ENCODE results near the gene CAMK1D. TPM values are rescaled to one million over a fixed set of nuclear protein-coding genes. Genes with fewer than 3 reads are reported as not detected.

The CAMK1D gene
- total RNA-seq, 1 donor from 2014 or later = 1.8 TPM

DNA sequence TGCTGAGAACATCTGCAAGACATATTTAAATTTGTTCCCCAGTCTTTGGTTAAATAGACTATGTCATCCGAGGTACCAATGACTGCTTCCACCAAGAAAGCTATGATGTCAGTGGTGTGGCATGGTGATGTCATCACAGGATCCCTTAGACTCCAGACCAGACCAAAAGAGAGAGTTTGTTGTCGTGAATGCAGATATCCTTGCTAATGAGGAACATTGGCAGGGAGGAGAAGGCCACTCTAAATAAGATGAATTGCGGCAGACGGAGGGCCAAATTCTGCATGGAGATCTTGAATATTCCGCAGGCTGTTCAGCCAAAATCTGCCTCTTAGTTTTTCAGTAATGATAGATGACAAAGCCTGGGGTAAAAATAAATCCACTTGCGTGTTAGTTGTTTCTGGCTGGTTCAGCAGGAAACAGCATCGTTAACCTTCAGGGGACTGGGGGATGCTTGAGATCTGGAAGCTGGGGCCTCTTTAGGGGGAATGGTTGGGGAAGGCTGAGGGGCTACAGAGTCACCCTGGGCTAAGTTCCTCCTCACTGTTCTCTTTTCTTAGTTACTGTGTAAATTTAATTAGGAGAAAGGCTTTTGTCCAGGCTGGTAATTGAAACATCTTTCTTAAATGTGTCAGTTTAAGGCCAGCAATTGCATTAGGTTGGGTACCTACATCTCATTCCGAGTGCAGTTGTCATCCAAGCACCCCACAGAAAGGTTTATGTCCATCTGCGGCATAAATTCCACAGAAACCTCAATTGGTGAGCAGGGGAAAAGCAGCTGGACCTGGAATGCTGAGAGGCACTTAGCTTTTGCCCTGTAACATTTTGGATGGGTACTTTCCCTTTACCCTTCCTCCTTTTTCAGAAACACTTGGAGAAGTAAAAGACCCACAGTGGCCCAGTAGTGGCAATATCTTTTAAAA, 11.6 kb upstream of the CAMK1D start:
- H3K27me3 ChIP-seq (ENCODE audit: control insufficient read depth, insufficient read depth, low read length) = peaks cover 2% of the 10 kb centered on the region
- DNase-seq (ENCODE audit: low read depth) (no peak), FAIRE-seq (no peak)
- TF ChIP-seq, protein P1, sequence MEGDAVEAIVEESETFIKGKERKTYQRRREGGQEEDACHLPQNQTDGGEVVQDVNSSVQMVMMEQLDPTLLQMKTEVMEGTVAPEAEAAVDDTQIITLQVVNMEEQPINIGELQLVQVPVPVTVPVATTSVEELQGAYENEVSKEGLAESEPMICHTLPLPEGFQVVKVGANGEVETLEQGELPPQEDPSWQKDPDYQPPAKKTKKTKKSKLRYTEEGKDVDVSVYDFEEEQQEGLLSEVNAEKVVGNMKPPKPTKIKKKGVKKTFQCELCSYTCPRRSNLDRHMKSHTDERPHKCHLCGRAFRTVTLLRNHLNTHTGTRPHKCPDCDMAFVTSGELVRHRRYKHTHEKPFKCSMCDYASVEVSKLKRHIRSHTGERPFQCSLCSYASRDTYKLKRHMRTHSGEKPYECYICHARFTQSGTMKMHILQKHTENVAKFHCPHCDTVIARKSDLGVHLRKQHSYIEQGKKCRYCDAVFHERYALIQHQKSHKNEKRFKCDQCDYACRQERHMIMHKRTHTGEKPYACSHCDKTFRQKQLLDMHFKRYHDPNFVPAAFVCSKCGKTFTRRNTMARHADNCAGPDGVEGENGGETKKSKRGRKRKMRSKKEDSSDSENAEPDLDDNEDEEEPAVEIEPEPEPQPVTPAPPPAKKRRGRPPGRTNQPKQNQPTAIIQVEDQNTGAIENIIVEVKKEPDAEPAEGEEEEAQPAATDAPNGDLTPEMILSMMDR (IDR thresholded peaks at IDR 0.05; ENCODE audit: insufficient read depth, low read length, severe bottlenecking) = no peak
- no peaks in the 10 kb centered on the region for H3K36me3 ChIP-seq (ENCODE audit: control insufficient read depth, insufficient read depth, low read length)
- H3K4me3 ChIP-seq (ENCODE audit: low read depth, low read length) = no peak overlapping the region

DNA sequence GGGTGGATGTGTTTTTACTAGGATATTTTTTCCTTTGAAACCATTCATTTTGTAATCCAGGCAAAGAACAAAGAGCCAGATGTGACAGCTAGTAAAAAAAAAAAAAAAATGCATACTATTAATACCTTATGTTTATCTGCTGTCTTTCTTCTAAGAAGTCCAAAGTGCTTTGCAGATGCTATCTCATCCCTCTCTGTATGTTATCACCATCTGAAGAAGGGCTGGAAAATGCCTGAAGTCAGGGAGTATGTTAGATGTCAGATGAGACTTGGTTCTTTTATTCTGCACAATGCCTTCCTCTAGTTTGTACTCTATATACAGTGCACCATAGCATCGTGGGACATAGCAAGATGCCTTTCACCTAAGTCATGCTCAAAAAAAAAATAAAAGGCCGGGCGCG, 10.4 kb upstream of the CAMK1D start:
- Histone ChIP-seq H3K4me3 (ENCODE audit: low read depth, low read length) (no peak overlapping the region), H3K36me3 (ENCODE audit: control insufficient read depth, insufficient read depth, low read length) (no peaks in the 10 kb centered on the region), H3K27me3 (ENCODE audit: control insufficient read depth, insufficient read depth, low read length) (peaks cover 2% of the 10 kb centered on the region)
- FAIRE-seq (no peak), DNase-seq (ENCODE audit: low read depth) (no peak)
- TF ChIP-seq, protein P1 (IDR thresholded peaks at IDR 0.05; ENCODE audit: insufficient read depth, low read length, severe bottlenecking) = no peak

DNA sequence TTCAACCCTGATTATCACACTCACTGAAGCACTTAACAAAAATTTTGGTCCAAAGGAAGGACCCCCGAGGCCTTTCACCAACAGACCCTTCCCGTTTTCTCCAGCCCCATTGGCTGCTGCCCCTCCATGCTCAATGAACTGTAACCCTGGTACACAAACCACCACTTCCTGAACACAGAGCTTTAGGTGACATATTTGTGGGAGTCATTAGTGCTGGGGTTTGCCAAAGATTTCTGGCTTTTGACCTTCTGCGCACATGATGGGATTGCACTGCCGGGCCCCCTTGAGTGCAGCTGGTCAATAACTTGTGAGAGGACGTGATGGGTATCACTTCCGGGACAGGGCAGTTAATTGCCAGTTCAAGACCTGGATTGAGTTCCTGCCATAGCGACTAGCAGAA, 9.0 kb upstream of the CAMK1D start:
- H3K36me3 ChIP-seq (ENCODE audit: control insufficient read depth, insufficient read depth, low read length) = no peaks in the 10 kb centered on the region
- FAIRE-seq (peak; percentile 36), DNase-seq (ENCODE audit: low read depth) (no peak)
- H3K27me3 ChIP-seq (ENCODE audit: control insufficient read depth, insufficient read depth, low read length) = peaks cover 2% of the 10 kb centered on the region
- TF ChIP-seq, protein P1 (IDR thresholded peaks at IDR 0.05; ENCODE audit: insufficient read depth, low read length, severe bottlenecking) = no peak
- H3K4me3 ChIP-seq (ENCODE audit: low read depth, low read length) = no peak overlapping the region

DNA sequence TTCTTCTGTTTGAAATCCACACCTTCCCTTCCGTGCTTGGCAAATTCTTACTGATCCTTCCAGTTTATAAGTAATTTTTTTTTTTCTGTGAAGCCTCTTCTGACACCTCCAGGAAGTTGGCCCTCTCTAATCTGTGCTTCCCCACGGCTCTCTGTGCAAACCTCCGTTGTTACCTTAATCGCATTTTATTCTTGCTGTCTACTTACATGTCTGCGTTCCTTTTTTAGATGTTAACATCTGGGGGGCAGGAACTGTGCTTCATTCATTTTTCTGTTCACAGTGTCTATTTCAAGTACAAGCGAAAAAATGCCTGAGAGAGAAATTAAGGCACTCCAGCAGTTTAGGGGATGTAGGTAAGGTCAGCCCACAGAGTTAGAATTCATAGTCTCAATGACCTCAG, 8.4 kb upstream of the CAMK1D start:
- Histone ChIP-seq H3K4me3 (ENCODE audit: low read depth, low read length) (no peak overlapping the region), H3K27me3 (ENCODE audit: control insufficient read depth, insufficient read depth, low read length) (peaks cover 2% of the 10 kb centered on the region), H3K36me3 (ENCODE audit: control insufficient read depth, insufficient read depth, low read length) (no peaks in the 10 kb centered on the region)
- TF ChIP-seq, protein P1 (IDR thresholded peaks at IDR 0.05; ENCODE audit: insufficient read depth, low read length, severe bottlenecking) = no peak
- no peak for DNase-seq (ENCODE audit: low read depth)
- FAIRE-seq = no peak

DNA sequence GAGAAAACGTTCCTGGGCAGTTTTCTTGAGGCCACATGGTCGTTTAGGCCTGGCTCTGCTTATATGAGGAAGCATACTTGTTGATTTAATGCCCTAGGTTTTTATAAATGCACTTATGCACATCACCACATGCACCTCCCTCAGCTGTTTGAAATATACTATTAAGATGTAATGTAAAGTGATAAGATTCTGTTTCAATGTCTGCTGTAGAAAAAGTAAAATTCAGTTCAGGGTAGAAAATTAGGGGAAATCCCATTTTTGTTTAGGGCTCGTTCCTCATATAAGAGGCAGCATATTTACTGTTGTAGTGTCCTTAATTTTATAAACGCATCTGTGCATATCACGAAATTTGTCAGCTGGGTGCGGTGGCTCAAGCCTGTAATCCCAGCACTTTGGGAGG, 7.8 kb upstream of the CAMK1D start:
- DNase-seq (ENCODE audit: low read depth) (no peak), FAIRE-seq (no peak)
- TF ChIP-seq, protein P1 (IDR thresholded peaks at IDR 0.05; ENCODE audit: insufficient read depth, low read length, severe bottlenecking) = no peak
- H3K36me3 ChIP-seq (ENCODE audit: control insufficient read depth, insufficient read depth, low read length) = no peaks in the 10 kb centered on the region
- peaks cover 2% of the 10 kb centered on the region for H3K27me3 ChIP-seq (ENCODE audit: control insufficient read depth, insufficient read depth, low read length)
- no peak overlapping the region for H3K4me3 ChIP-seq (ENCODE audit: low read depth, low read length)

Measured in bronchial epithelial cell (primary cell).